Measurements from ENCODE around the gene DDX54.

- TF ChIP-seq CTCF (IDR thresholded peaks at IDR 0.05) (no peak), POLR2A (IDR thresholded peaks at IDR 0.05) (no peak)
Measured at GRCh38 chr12:113224955-113225354, 39.7 kb upstream of the DDX54 start.
